ENCODE data around the gene M6PR. TPM values are rescaled to one million over a fixed set of nuclear protein-coding genes. Genes with fewer than 3 reads are reported as not detected.

The M6PR gene
- polyA plus RNA-seq: 81.7 and 85.7 TPM in 2 replicates

DNA sequence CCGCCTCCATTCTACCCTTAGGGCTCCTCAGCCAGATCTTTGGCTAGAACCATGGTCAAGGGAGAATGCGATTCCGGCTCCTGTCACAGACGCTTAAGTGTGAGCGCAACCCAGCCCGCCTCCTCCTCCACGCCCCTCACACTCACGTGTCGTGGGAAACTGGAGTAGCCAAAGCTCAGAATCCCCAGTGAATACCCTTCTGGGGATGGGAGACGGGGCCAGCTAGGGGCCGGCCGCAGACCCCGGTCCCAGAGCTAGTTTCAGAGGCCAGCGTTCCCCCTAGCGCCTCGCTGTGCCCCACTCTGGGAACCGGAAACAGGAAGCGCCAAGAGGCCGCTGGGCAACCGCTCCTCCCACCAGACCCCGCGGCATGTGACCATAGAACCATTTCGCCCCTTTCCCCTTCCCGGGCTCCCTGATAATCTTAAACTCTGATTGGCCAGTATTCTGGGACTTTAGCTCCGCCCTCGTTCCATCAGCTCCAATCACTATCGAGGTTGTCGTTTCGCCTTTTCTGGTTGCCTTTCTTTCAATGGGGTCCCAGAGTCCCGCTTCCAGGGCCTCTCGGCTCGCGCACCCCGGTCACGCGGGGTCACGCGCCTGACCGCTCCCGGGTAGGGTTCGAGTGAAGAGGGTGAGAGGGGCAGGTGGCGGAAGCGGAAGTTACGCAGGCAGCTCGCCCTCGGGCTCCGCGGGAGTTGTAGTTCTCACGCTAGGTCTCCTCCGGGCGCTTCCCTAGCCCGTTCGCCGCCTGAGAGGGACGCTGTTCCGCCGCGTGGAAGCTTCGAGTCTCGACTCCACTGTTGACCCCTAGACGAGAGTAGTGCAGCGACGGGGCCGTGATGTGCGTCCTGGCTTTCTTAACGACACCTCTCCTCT, at the start of gene M6PR:
M6PR (minus strand) TSS at position 304 of the 879 bp plus-strand sequence. CDS start 3,241 bp downstream, outside the sequence.

DNA sequence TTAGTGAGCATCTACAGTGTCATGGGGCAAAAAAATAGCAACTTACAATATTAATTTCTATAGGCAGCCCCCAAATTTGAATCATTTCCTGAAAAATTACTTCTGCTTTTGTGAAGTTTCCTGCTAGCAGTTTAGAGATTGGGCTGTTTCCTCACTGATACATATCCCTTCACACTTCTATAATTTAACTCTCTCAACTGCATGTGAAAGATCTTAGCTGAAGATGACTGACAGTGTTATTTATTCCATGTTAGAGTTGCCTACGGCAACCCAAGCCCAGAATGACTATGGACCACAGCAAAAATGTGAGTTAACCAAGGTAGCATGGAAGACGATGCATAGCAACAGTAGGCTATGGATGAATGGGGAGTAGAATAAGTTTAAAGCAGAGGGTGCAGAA, 40.0 kb upstream of the M6PR start, which contains the start of gene KLRG1:
KLRG1 (plus strand) TSS at position 134 of the 400 bp plus-strand sequence; CDS start at position 224, 90 bp downstream.

DNA sequence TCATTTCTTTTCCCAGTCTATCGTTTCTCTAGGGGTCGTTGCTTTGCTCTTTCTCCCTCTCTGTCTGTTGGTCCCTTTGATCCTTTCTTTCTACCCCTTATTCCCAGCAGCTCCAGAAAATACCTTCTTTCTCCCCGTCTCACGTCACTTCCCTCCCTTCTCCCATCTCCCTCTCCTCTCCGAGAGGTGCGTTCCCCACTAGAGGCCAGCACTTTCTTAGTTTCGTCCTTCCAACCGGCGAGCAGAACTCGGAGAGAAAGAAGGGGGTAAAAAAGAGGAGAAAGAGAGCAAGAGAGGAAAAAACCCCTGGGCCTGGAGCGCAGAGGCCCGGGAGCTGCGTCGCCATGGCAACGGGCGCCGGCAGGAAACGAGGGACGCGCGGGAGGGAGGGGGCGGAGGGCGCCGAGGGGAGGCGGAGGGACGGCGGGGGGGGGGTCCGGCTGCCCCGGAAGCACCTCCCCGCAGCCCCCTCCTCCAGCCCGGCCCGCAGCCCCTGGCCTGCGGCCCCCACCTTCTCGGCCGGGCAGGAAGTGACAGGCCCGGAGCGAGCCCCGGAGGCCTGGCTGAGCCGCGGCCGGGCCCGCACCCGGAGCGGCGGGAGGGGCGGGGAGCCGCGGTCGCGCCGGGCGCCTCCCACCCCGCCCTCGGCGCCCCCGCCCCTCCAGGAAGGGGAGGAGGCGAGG, 35.3 kb downstream of the M6PR start, which contains the start of gene PHC1:
PHC1 (plus strand) TSS at position 477 of the 683 bp plus-strand sequence. CDS start 3,169 bp downstream, outside the sequence.

Other genes with a start within 250 kb of the M6PR start
- gene A2ML1, start 127.0 kb downstream of the M6PR start, polyA plus RNA-seq: 0.07 TPM in 1 of 2 replicates, not detected in the other
- 4.8 and 4.9 TPM in 2 replicates for gene PHC1, start 35.1 kb downstream of the M6PR start, polyA plus RNA-seq
- 2.8 and 11.9 TPM in 2 replicates for gene KLRG1, start 39.9 kb upstream of the M6PR start, polyA plus RNA-seq
- 11.0 and 11.1 TPM in 2 replicates for gene A2M, start 166.3 kb upstream of the M6PR start, polyA plus RNA-seq